GM12878 (cell line): ENCODE data around the gene BDKRB2. TPM values are rescaled to one million over a fixed set of nuclear protein-coding genes. Genes with fewer than 3 reads are reported as not detected.

Source experiments
- ATAC-seq: fragments of 200-7000 bp; cut with Tn5 transposase; 3 replicates; pipeline ENCODE4 v1.9.1; 2020; ENCODE audit warnings: mild to moderate bottlenecking, moderate library complexity
- BruUV-seq: library from RNA; stranded (reverse); fragments of 400-500 nt; replicated peaks from 2 replicates; lab custom pipeline; 2021; lab: Mats Ljungman, UMichigan
- CTCF ChIA-PET: fragments of 300-600 bp; sonication (Branson Sonifier 250); formaldehyde crosslinking; extraction: SDS; loops from one replicate; lab custom pipeline; 2021; ENCODE audit warnings: inconsistent platforms; lab: Yijun Ruan, JAX
- POLR2A ChIA-PET: fragments of 350-600 bp; formaldehyde crosslinking; extraction: SDS; loops from one replicate; lab custom pipeline; 2021; ENCODE audit warnings: inconsistent platforms; lab: Charles Lee
- RAD21 ChIA-PET: fragments of 300-600 bp; sonication (Branson Sonifier 250); formaldehyde crosslinking; loops from one replicate; lab custom pipeline; 2023; ENCODE audit warnings: antibody characterized with exemption; ENCODE audit not compliant: unreplicated experiment; lab: Charles Lee
- SMC1A ChIA-PET: fragments of 300-600 bp; sonication (Branson Sonifier 250); formaldehyde crosslinking; loops from one replicate; lab custom pipeline; 2023; ENCODE audit not compliant: unreplicated experiment, uncharacterized antibody; lab: Charles Lee
- DNase-seq: peaks from one replicate; pipeline ENCODE4 v3.0.0-alpha.2; 2011; ENCODE audit warnings: low read depth, low spot score
- FAIRE-seq: peaks from 3 replicates; lab custom pipeline; 2011; peaks lifted over from hg19 to GRCh38; lab: Jason Lieb, UNC
- H2AFZ ChIP-seq: 2 replicates; pipeline ENCODE4 v1.6.0; 2011; ENCODE audit warnings: low read depth, low read length, control low read depth; ENCODE audit not compliant: control insufficient read depth
- H3K27ac ChIP-seq: 2 replicates; pipeline ENCODE4 v1.5.1; 2011; ENCODE audit warnings: control low read depth; ENCODE audit not compliant: control insufficient read depth, insufficient read depth
- H3K27me3 ChIP-seq, 2 experiments: replicated peaks in 1 of 2; 2 replicates each; pipeline versions ENCODE4 v1.6.0 to v1.6.1; 2011; ENCODE audit warnings: low read length in 1 of 2; ENCODE audit not compliant: control insufficient read depth in 2 of 2, insufficient read depth in 2 of 2
- H3K36me3 ChIP-seq, 2 experiments: 2 replicates each; pipeline ENCODE4 v1.5.1; 2011; ENCODE audit warnings: low read length in 1 of 2; ENCODE audit not compliant: control insufficient read depth in 2 of 2, insufficient read depth in 2 of 2
- H3K4me1 ChIP-seq: 2 replicates; pipeline ENCODE4 v1.6.1; 2011; ENCODE audit warnings: mild to moderate bottlenecking, low read length, moderate library complexity, mixed read lengths; ENCODE audit not compliant: control insufficient read depth, insufficient read depth
- H3K4me2 ChIP-seq: 2 replicates; pipeline ENCODE4 v1.6.0; 2011; ENCODE audit warnings: control low read depth; ENCODE audit not compliant: control insufficient read depth, insufficient read depth
- H3K4me3 ChIP-seq: fragments of 200-600 bp; sonication (generic); 2 replicates; pipeline ENCODE4 v1.5.1; 2016
- H3K79me2 ChIP-seq: 2 replicates; pipeline ENCODE4 v1.6.0; 2011; ENCODE audit warnings: low read length; ENCODE audit not compliant: control insufficient read depth, insufficient read depth
- H3K9ac ChIP-seq: 2 replicates; pipeline ENCODE4 v1.8.0; 2011; ENCODE audit warnings: low read length, control low read depth, mixed read lengths; ENCODE audit not compliant: control insufficient read depth, insufficient read depth
- H3K9me3 ChIP-seq: replicated peaks from 3 replicates; pipeline ENCODE4 v1.5.1; 2011; ENCODE audit warnings: mild to moderate bottlenecking, low read length; ENCODE audit not compliant: control insufficient read depth, insufficient read depth
- H4K20me1 ChIP-seq: 2 replicates; pipeline ENCODE4 v1.6.0; 2011; ENCODE audit not compliant: control insufficient read depth, insufficient read depth
- ATF2 ChIP-seq: IDR thresholded peaks from 2 replicates; pipeline ENCODE4 v1.6.1; 2012; ENCODE audit warnings: low read length, inconsistent platforms
- CEBPZ ChIP-seq: fragments of 150-350 bp; IDR thresholded peaks from 2 replicates; pipeline ENCODE4 v1.6.1; 2016; ENCODE audit warnings: low read depth, low read length
- ESRRA ChIP-seq: IDR thresholded peaks from 2 replicates; pipeline ENCODE4 v1.6.1; 2012; ENCODE audit warnings: mild to moderate bottlenecking, low read length, improper control_type of control experiment
- EZH2 ChIP-seq: IDR thresholded peaks from 2 replicates; pipeline ENCODE4 v1.6.1; 2012; ENCODE audit warnings: low read depth, mild to moderate bottlenecking, control low read depth, inconsistent platforms, low read length, borderline replicate concordance; ENCODE audit not compliant: control insufficient read depth
- MEF2A ChIP-seq: IDR thresholded peaks from 2 replicates; pipeline ENCODE4 v1.6.1; 2011; ENCODE audit warnings: low read depth, mild to moderate bottlenecking, low read length, moderate library complexity; ENCODE audit not compliant: insufficient read depth
- MTA3 ChIP-seq: IDR thresholded peaks from 2 replicates; pipeline ENCODE4 v1.6.1; 2012; ENCODE audit warnings: low read length, inconsistent platforms, borderline replicate concordance
- MXI1 ChIP-seq: fragments of 150-350 bp; IDR thresholded peaks from 2 replicates; pipeline ENCODE4 v1.6.1; 2011; ENCODE audit warnings: low read depth, mild to moderate bottlenecking, inconsistent platforms, low read length, improper control_type of control experiment
- RELA ChIP-seq: fragments of 450-650 bp; IDR thresholded peaks from 2 replicates; pipeline ENCODE4 v1.8.0; 2014; ENCODE audit warnings: borderline replicate concordance; ENCODE audit not compliant: partially characterized antibody
- TAF1 ChIP-seq: IDR thresholded peaks from 2 replicates; pipeline ENCODE4 v1.6.1; 2011; ENCODE audit warnings: mild to moderate bottlenecking, low read depth, low read length, borderline replicate concordance
- TCF7 ChIP-seq: IDR thresholded peaks from 2 replicates; pipeline ENCODE4 v1.6.1; 2014; ENCODE audit warnings: antibody characterized with exemption, borderline replicate concordance
- ZBED1 ChIP-seq: IDR thresholded peaks from 2 replicates; pipeline ENCODE4 v1.6.1; 2016; ENCODE audit warnings: borderline replicate concordance
- ZNF622 ChIP-seq: fragments of 450-650 bp; IDR thresholded peaks from 2 replicates; pipeline ENCODE4 v1.6.1; 2017; ENCODE audit warnings: mild to moderate bottlenecking, inconsistent platforms
- WGBS: methylation state at CpG from one replicate; pipeline ENCODE4 v1.1.6; 2016; ENCODE audit warnings: low lambda C conversion rate; ENCODE audit not compliant: insufficient replicate concordance, insufficient coverage; ENCODE audit errors: missing lambda C conversion rate; 5-methylcytosine and 5-hydroxymethylcytosine counted together
- in situ Hi-C: fragments of 300-500 bp; cut with MboI; formaldehyde crosslinking; loops from 9 replicates; pipeline ENCODE4 v1.14.3; 2018; ENCODE audit warnings: mixed read lengths
- intact Hi-C: fragments of 100-400 bp; cut with micrococcal nuclease; formaldehyde crosslinking; loops from one replicate; pipeline ENCODE4 v1.14.2; 2022; ENCODE audit not compliant: unreplicated experiment
- polyA plus RNA-seq, 11 experiments: library from polyadenylated mRNA; depleted of rRNA in 4 of 11; unstranded in 6 of 11; stranded (reverse) in 5 of 11; fragments of >200 nt; fragmentation: Nextera tagmentation in 4 of 11; fragmentation: Illumina TruSeq in 1 of 11; extraction: Ambion mirVana in 4 of 11; extraction: Trizol in 1 of 11; gene quantifications; 1 replicate in 1 of 11; 2 replicates in 10 of 11; pipeline versions ENCODE4 v1.2.1 to v1.2.3, GENCODE V29; 2011 to 2016; ENCODE audit warnings: inconsistent platforms in 2 of 11, missing spikeins in 2 of 11, low read depth in 1 of 11
- total RNA-seq, 4 experiments: library from RNA; depleted of rRNA in 3 of 4; stranded (reverse); fragments of >200 nt in 3 of 4; fragmentation: Illumina TruSeq in 1 of 4; extraction: Trizol in 1 of 4; gene quantifications; 2 replicates each; pipeline versions ENCODE4 v1.2.1 to v1.2.3, GENCODE V29; 2013 to 2021

The BDKRB2 gene
- total and polyA plus RNA-seq, 10 of the 15 experiments (the other 5 are each of a cell fraction or from before 2014, with no cell fraction given), result 0.08 TPM; not detected in 9

GRCh38 chr14:96187216-96188031 is 17.2 kb upstream of the BDKRB2 start:
- Histone ChIP-seq H2AFZ (no peak overlapping the region), H3K9ac (no peak overlapping the region), H3K4me3 (no peak overlapping the region), H3K9me3 (no peaks in the 10 kb centered on the region), H3K27ac (no peak overlapping the region), H3K4me1 (no peaks in the 10 kb centered on the region), H3K36me3 (no peaks in the 10 kb centered on the region), H4K20me1 (no peaks in the 10 kb centered on the region), H3K4me2 (no peak overlapping the region), H3K79me2 (no peaks in the 10 kb centered on the region), H3K27me3 (peaks cover 0 to 4% of the 10 kb centered on the region in 2 experiments; a peak in 1 of 4 replicates)
- SMC1A ChIA-PET, result no interaction called here
- intact Hi-C loops (no loop called here), in situ Hi-C loops (no loop called here)
- POLR2A ChIA-PET, result no interaction called here
- FAIRE-seq (no peak), ATAC-seq (no peak), DNase-seq (no peak)
- RAD21 ChIA-PET, result no interaction called here
- 26% methylated on average over 9 of the region's 9 CpGs for WGBS
- CTCF ChIA-PET, result no interaction called here
- no TSS peak for BruUV-seq
- no peak for TF ChIP-seq CEBPZ
- no peak for TF ChIP-seq ATF2
- no peak for TF ChIP-seq MTA3
- no peak for TF ChIP-seq ZBED1
- TF ChIP-seq MXI1, result no peak
- no peak for TF ChIP-seq TAF1
- TF ChIP-seq ESRRA, result no peak
- no peak for TF ChIP-seq EZH2
- no peak for TF ChIP-seq TCF7
- no peak for TF ChIP-seq RELA
- TF ChIP-seq MEF2A, result no peak
- no peak for TF ChIP-seq ZNF622
